ENCODE data around the gene NEDD9.

NEDD9 gene

GRCh38 chr6:11277275-11278206, 45.1 kb upstream of the NEDD9 start:
- Histone ChIP-seq H3K9me3 (ENCODE audit: severe bottlenecking) (no peaks in the 10 kb centered on the region), H3K36me3 (ENCODE audit: low read depth) (no peaks in the 10 kb centered on the region), H3K27ac (ENCODE audit: poor library complexity, severe bottlenecking) (peak overlapping the region; percentile 49), H3K4me3 (ENCODE audit: severe bottlenecking) (no peak overlapping the region), H3K27me3 (ENCODE audit: insufficient read depth, poor library complexity, severe bottlenecking) (no peaks in the 10 kb centered on the region), H3K4me1 (ENCODE audit: insufficient read depth, poor library complexity, severe bottlenecking) (peaks cover 10% of the 10 kb centered on the region)
- TF ChIP-seq CTCF (IDR thresholded peaks at IDR 0.05; ENCODE audit: poor library complexity, severe bottlenecking), result no peak
- DNase-seq (ENCODE audit: low spot score) (no peak), ATAC-seq (ENCODE audit: low read depth) (peak; percentile 93)

- ATAC-seq (ENCODE audit: low read depth), result no peak; the same call in 2 of the 3 replicates
- H3K9me3 ChIP-seq (ENCODE audit: severe bottlenecking), result no peaks in the 10 kb centered on the region
- no peak overlapping the region for H3K4me3 ChIP-seq (ENCODE audit: severe bottlenecking)
- peaks cover 10% of the 10 kb centered on the region for H3K4me1 ChIP-seq (ENCODE audit: insufficient read depth, poor library complexity, severe bottlenecking)
- peak overlapping the region; percentile 49 for H3K27ac ChIP-seq (ENCODE audit: poor library complexity, severe bottlenecking)
- TF ChIP-seq CTCF (IDR thresholded peaks at IDR 0.05; ENCODE audit: poor library complexity, severe bottlenecking), result no peak
- no peaks in the 10 kb centered on the region for H3K27me3 ChIP-seq (ENCODE audit: insufficient read depth, poor library complexity, severe bottlenecking)
- no peaks in the 10 kb centered on the region for H3K36me3 ChIP-seq (ENCODE audit: low read depth)
- no peak for DNase-seq (ENCODE audit: low spot score)
Observed at GRCh38 chr6:11276911-11277274, 44.4 kb upstream of the NEDD9 start.

GRCh38 chr6:11276228-11276627, 43.8 kb upstream of the NEDD9 start:
- H3K9me3 ChIP-seq (ENCODE audit: severe bottlenecking), result no peaks in the 10 kb centered on the region

GRCh38 chr6:11275598-11275997, 43.1 kb upstream of the NEDD9 start:
- TF ChIP-seq CTCF (IDR thresholded peaks at IDR 0.05; ENCODE audit: poor library complexity, severe bottlenecking), result no peak
- DNase-seq (ENCODE audit: low spot score) (no peak), ATAC-seq (ENCODE audit: low read depth) (no peak)
- Histone ChIP-seq H3K4me1 (ENCODE audit: insufficient read depth, poor library complexity, severe bottlenecking) (peaks cover 10% of the 10 kb centered on the region), H3K27me3 (ENCODE audit: insufficient read depth, poor library complexity, severe bottlenecking) (no peaks in the 10 kb centered on the region), H3K27ac (ENCODE audit: poor library complexity, severe bottlenecking) (no peak overlapping the region), H3K9me3 (ENCODE audit: severe bottlenecking) (no peaks in the 10 kb centered on the region), H3K36me3 (ENCODE audit: low read depth) (no peaks in the 10 kb centered on the region), H3K4me3 (ENCODE audit: severe bottlenecking) (no peak overlapping the region)

More at GRCh38 chr6:11276228-11276627, 43.8 kb upstream of the NEDD9 start:
- DNase-seq (ENCODE audit: low spot score), result no peak
- no peak for TF ChIP-seq CTCF (IDR thresholded peaks at IDR 0.05; ENCODE audit: poor library complexity, severe bottlenecking)
- no peak for ATAC-seq (ENCODE audit: low read depth)
- Histone ChIP-seq H3K4me1 (ENCODE audit: insufficient read depth, poor library complexity, severe bottlenecking) (peaks cover 10% of the 10 kb centered on the region), H3K27ac (ENCODE audit: poor library complexity, severe bottlenecking) (no peak overlapping the region), H3K4me3 (ENCODE audit: severe bottlenecking) (no peak overlapping the region), H3K36me3 (ENCODE audit: low read depth) (no peaks in the 10 kb centered on the region), H3K27me3 (ENCODE audit: insufficient read depth, poor library complexity, severe bottlenecking) (no peaks in the 10 kb centered on the region)
